ENCODE results near the gene FAM135A. TPM values are rescaled to one million over a fixed set of nuclear protein-coding genes. Genes with fewer than 3 reads are reported as not detected.
A peak's percentile ranks its signal among the peaks of the same experiment; 100 is the strongest.
"Not testable (repeated sequence)": the region's sequence is repeated elsewhere in the genome, so short reads cannot be mapped to it uniquely, and the experiment has no call there.

Gene FAM135A
- total RNA-seq, 1 experiment from 2014 or later = 31.0 TPM

- H3K79me1 ChIP-seq (ENCODE audit: insufficient read depth, low read depth, low read length, poor library complexity, severe bottlenecking) = no peaks in the 10 kb centered on the region
- no peaks in the 10 kb centered on the region for H3K23me2 ChIP-seq (ENCODE audit: insufficient read length, low read depth, low read length, poor library complexity, severe bottlenecking)
- peaks cover 8 to 11% of the 10 kb centered on the region in 2 experiments for H3K4me1 Mint-ChIP-seq
- no peak overlapping the region for H2BK5ac ChIP-seq (ENCODE audit: insufficient read length, low read length)
- no peak overlapping the region for H3K27ac ChIP-seq (ENCODE audit: insufficient read length, low read depth, low read length)
- H3K9me3 Mint-ChIP-seq = no peaks in the 10 kb centered on the region
- no peaks in the 10 kb centered on the region for H3K27me3 ChIP-seq (ENCODE audit: insufficient read depth, low read length)
- H3K14ac ChIP-seq (ENCODE audit: insufficient read depth, low read length) = no peak overlapping the region
- H2AK5ac ChIP-seq (ENCODE audit: insufficient read length, low read length) = no peak overlapping the region
- no peak overlapping the region for H3K4ac ChIP-seq (ENCODE audit: low read depth, low read length)
- no peak overlapping the region for H2BK20ac ChIP-seq (ENCODE audit: low read depth, low read length, poor library complexity, severe bottlenecking)
- no peaks in the 10 kb centered on the region for H3K27me3 Mint-ChIP-seq (ENCODE audit: low read depth)
- H3K56ac ChIP-seq (ENCODE audit: insufficient read length, low read depth, low read length) = no peak overlapping the region
- no peaks in the 10 kb centered on the region for H4K20me1 ChIP-seq (ENCODE audit: control insufficient read depth, insufficient read depth, insufficient read length)
- H3K4me3 Mint-ChIP-seq = no peak overlapping the region
- no peak overlapping the region for H4K91ac ChIP-seq (ENCODE audit: insufficient read length, low read depth, low read length)
- no peak overlapping the region for H4K5ac ChIP-seq (ENCODE audit: insufficient read length, low read depth, low read length)
- H3K79me2 ChIP-seq (ENCODE audit: insufficient read depth, low read length) = 0 out of 2 replicates have a peak, but pooled peaks cover 1% of the 10 kb centered on the region
- H3K4me2 ChIP-seq (ENCODE audit: insufficient read depth, insufficient read length, low read length) = no peak overlapping the region
- no peak overlapping the region for H2AFZ ChIP-seq (ENCODE audit: low read length)
- peak overlapping the region in 1 of 3 experiments; percentile 34; a peak in 1 of 7 replicates for H3K27ac Mint-ChIP-seq
- no peaks in the 10 kb centered on the region for H3K9me3 ChIP-seq (ENCODE audit: control insufficient read depth, low read depth, low read length)
- no peak overlapping the region for H4K8ac ChIP-seq (replicated peaks; ENCODE audit: insufficient read length, low read depth, low read length)
- H2BK120ac ChIP-seq (ENCODE audit: low read depth, low read length, poor library complexity, severe bottlenecking) = no peak overlapping the region
- no peak overlapping the region for H2BK15ac ChIP-seq (ENCODE audit: low read depth, low read length)
- peaks cover 21 to 27% (median 25%) of the 10 kb centered on the region in 3 experiments; a peak in 6 of 7 replicates for H3K36me3 Mint-ChIP-seq (ENCODE audit: insufficient read depth in 1 of 3, low read depth in 3 of 3)
- DNase-seq = no peak
- no peak overlapping the region for H3K18ac ChIP-seq (ENCODE audit: insufficient read length, low read depth, low read length)
- no CpG with 5 or more reads among the region's 4 CpGs for WGBS (ENCODE audit: extremely low coverage, insufficient read length, low lambda C conversion rate)
- no peak for TF ChIP-seq CTCF (conservative IDR thresholded peaks at IDR 0.05)
- H3K9ac ChIP-seq (ENCODE audit: extremely low read depth, insufficient read length, low read length) = no peak overlapping the region
- H2BK12ac ChIP-seq (ENCODE audit: insufficient read length, low read depth, low read length) = no peak overlapping the region
- no peak overlapping the region for H3K23ac ChIP-seq (ENCODE audit: insufficient read length, low read depth, low read length)
- no peak overlapping the region for H3T11ph ChIP-seq (ENCODE audit: low read length)
- H3K4me1 ChIP-seq (ENCODE audit: insufficient read depth, low read length) = no peaks in the 10 kb centered on the region; the same call in 1 of the 2 replicates
Measured at GRCh38 chr6:70479236-70479635, 65.9 kb downstream of the FAM135A start.

GRCh38 chr6:70486638-70487037 is 73.3 kb downstream of the FAM135A start:
- not testable (repeated sequence) for H2AFZ ChIP-seq (ENCODE audit: low read length); H3K4me3 Mint-ChIP-seq; H3K4me2 ChIP-seq (ENCODE audit: insufficient read depth, insufficient read length, low read length); H3K23ac ChIP-seq (ENCODE audit: insufficient read length, low read depth, low read length); H2BK15ac ChIP-seq (ENCODE audit: low read depth, low read length); H3K23me2 ChIP-seq (ENCODE audit: insufficient read length, low read depth, low read length, poor library complexity, severe bottlenecking); H4K8ac ChIP-seq (replicated peaks; ENCODE audit: insufficient read length, low read depth, low read length); H2BK12ac ChIP-seq (ENCODE audit: insufficient read length, low read depth, low read length); H3K27ac Mint-ChIP-seq; H3K9me3 ChIP-seq (ENCODE audit: control insufficient read depth, low read depth, low read length); H3K9me3 Mint-ChIP-seq; H3K9ac ChIP-seq (ENCODE audit: extremely low read depth, insufficient read length, low read length); H3K79me1 ChIP-seq (ENCODE audit: insufficient read depth, low read depth, low read length, poor library complexity, severe bottlenecking); DNase-seq; H4K5ac ChIP-seq (ENCODE audit: insufficient read length, low read depth, low read length); H3K79me2 ChIP-seq (ENCODE audit: insufficient read depth, low read length); H2BK5ac ChIP-seq (ENCODE audit: insufficient read length, low read length); H3T11ph ChIP-seq (ENCODE audit: low read length); H3K56ac ChIP-seq (ENCODE audit: insufficient read length, low read depth, low read length); H2AK5ac ChIP-seq (ENCODE audit: insufficient read length, low read length); H3K27ac ChIP-seq (ENCODE audit: insufficient read length, low read depth, low read length); H3K14ac ChIP-seq (ENCODE audit: insufficient read depth, low read length); H3K4me1 Mint-ChIP-seq; H3K4me1 ChIP-seq (ENCODE audit: insufficient read depth, low read length); H3K27me3 Mint-ChIP-seq (ENCODE audit: low read depth); H3K27me3 ChIP-seq (ENCODE audit: insufficient read depth, low read length); H2BK20ac ChIP-seq (ENCODE audit: low read depth, low read length, poor library complexity, severe bottlenecking); H3K4ac ChIP-seq (ENCODE audit: low read depth, low read length); H4K20me1 ChIP-seq (ENCODE audit: control insufficient read depth, insufficient read depth, insufficient read length); H2BK120ac ChIP-seq (ENCODE audit: low read depth, low read length, poor library complexity, severe bottlenecking); H3K18ac ChIP-seq (ENCODE audit: insufficient read length, low read depth, low read length); H4K91ac ChIP-seq (ENCODE audit: insufficient read length, low read depth, low read length)
- peaks cover 13 to 22% (median 16%) of the 10 kb centered on the region in 3 experiments for H3K36me3 Mint-ChIP-seq (ENCODE audit: insufficient read depth in 1 of 3, low read depth in 3 of 3)
- WGBS (ENCODE audit: extremely low coverage, insufficient read length, low lambda C conversion rate) = no CpG with 5 or more reads among the region's 9 CpGs
